Suprapubic skin (tissue), 3 donors: ENCODE measurements around the gene CHST5.

Experiments
- POLR2A ChIP-seq, 2 donors: fragments of 450-650 bp; IDR thresholded peaks; one replicate each; pipeline ENCODE4 v1.6.1; 2017; ENCODE audit warnings: antibody characterized with exemption in 2 of 2, mild to moderate bottlenecking in 2 of 2, moderate library complexity in 2 of 2
- TF ChIP-seq, protein P1 (sequence below), 2 donors: fragments of 200-600 bp in 1 of 2; fragments of 450-650 bp in 1 of 2; sonication (generic) in 1 of 2; IDR thresholded peaks; one replicate each; pipeline ENCODE4 v1.5.1; 2016 to 2019; ENCODE audit warnings: antibody characterized with exemption in 2 of 2, mild to moderate bottlenecking in 1 of 2, moderate library complexity in 1 of 2

GRCh38 chr16:75532142-75532765 is 3.7 kb downstream of the CHST5 start:
- TF ChIP-seq, protein P1, sequence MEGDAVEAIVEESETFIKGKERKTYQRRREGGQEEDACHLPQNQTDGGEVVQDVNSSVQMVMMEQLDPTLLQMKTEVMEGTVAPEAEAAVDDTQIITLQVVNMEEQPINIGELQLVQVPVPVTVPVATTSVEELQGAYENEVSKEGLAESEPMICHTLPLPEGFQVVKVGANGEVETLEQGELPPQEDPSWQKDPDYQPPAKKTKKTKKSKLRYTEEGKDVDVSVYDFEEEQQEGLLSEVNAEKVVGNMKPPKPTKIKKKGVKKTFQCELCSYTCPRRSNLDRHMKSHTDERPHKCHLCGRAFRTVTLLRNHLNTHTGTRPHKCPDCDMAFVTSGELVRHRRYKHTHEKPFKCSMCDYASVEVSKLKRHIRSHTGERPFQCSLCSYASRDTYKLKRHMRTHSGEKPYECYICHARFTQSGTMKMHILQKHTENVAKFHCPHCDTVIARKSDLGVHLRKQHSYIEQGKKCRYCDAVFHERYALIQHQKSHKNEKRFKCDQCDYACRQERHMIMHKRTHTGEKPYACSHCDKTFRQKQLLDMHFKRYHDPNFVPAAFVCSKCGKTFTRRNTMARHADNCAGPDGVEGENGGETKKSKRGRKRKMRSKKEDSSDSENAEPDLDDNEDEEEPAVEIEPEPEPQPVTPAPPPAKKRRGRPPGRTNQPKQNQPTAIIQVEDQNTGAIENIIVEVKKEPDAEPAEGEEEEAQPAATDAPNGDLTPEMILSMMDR (IDR thresholded peaks at IDR 0.05), result no peak
- no peak for TF ChIP-seq POLR2A (IDR thresholded peaks at IDR 0.05)
